ENCODE results near the gene PCDHGA1.
"Not testable (repeated sequence)": the region's sequence is repeated elsewhere in the genome, so short reads cannot be mapped to it uniquely, and the experiment has no call there.

The PCDHGA1 gene

GRCh38 chr5:141322261-141322660, 8.1 kb upstream of the PCDHGA1 start:
- no peak for TF ChIP-seq Cebpa-rat (IDR thresholded peaks at IDR 0.05)
- no peaks in the 10 kb centered on the region for H4K20me1 ChIP-seq
- no peak overlapping the region for H3K4me3 ChIP-seq
- peaks cover 31% of the 10 kb centered on the region for H3K36me3 ChIP-seq
- no peak overlapping the region for H3K4me2 ChIP-seq
- H3K27ac ChIP-seq: no peak overlapping the region
- H3K4me1 ChIP-seq: peaks cover 12% of the 10 kb centered on the region
- H3K27me3 ChIP-seq: no peaks in the 10 kb centered on the region
- no peak overlapping the region for H3K9ac ChIP-seq
- peaks cover 80% of the 10 kb centered on the region for H3K9me3 ChIP-seq

GRCh38 chr5:141326088-141326854, 4.0 kb upstream of the PCDHGA1 start:
- H3K27me3 ChIP-seq: no peaks in the 10 kb centered on the region
- H3K36me3 ChIP-seq: peaks cover 26% of the 10 kb centered on the region
- peak overlapping the region; percentile 69 for H3K4me2 ChIP-seq
- H3K27ac ChIP-seq: peak overlapping the region; percentile 84
- peak overlapping the region; percentile 82 for H3K9ac ChIP-seq
- no peak for TF ChIP-seq Cebpa-rat (IDR thresholded peaks at IDR 0.05)
- no peaks in the 10 kb centered on the region for H4K20me1 ChIP-seq
- peaks cover 9% of the 10 kb centered on the region for H3K4me1 ChIP-seq
- peak overlapping the region; percentile 67 for H3K4me3 ChIP-seq
- peaks cover 81% of the 10 kb centered on the region for H3K9me3 ChIP-seq

GRCh38 chr5:141328231-141328630, 2.1 kb upstream of the PCDHGA1 start:
- peaks cover 6% of the 10 kb centered on the region for H3K4me1 ChIP-seq
- peaks cover 82% of the 10 kb centered on the region for H3K9me3 ChIP-seq
- H4K20me1 ChIP-seq: no peaks in the 10 kb centered on the region
- H3K27me3 ChIP-seq: no peaks in the 10 kb centered on the region
- no peak overlapping the region for H3K27ac ChIP-seq
- H3K9ac ChIP-seq: no peak overlapping the region
- H3K36me3 ChIP-seq: peaks cover 41% of the 10 kb centered on the region
- H3K4me2 ChIP-seq: no peak overlapping the region
- no peak for TF ChIP-seq Cebpa-rat (IDR thresholded peaks at IDR 0.05)
- H3K4me3 ChIP-seq: 0 out of 2 replicates have a peak overlapping the region, but pooled peaks have one; percentile 4

GRCh38 chr5:141332571-141332970, 2.3 kb downstream of the PCDHGA1 start:
- not testable (repeated sequence) for H3K4me3 ChIP-seq, H4K20me1 ChIP-seq
- peaks cover 89% of the 10 kb centered on the region for H3K9me3 ChIP-seq

GRCh38 chr5:141338538-141339306, 8.4 kb downstream of the PCDHGA1 start, which contains the start of gene PCDHGA2:
Gene PCDHGA2, plus strand, starts transcription at chr5:141338760.
- Histone ChIP-seq H3K4me3 (no peak within 1 kb of the TSS), H4K20me1 (no peaks in the 10 kb centered on the region), H3K9me3 (peaks cover 81% of the 10 kb centered on the region), H3K36me3 (0 out of 2 replicates have a peak, but pooled peaks cover 8% of the 10 kb centered on the region), H3K9ac (no peak within 1 kb of the TSS), H3K4me1 (no peaks in the 10 kb centered on the region), H3K4me2 (no peak within 1 kb of the TSS), H3K27me3 (no peaks in the 10 kb centered on the region), H3K27ac (no peak within 1 kb of the TSS)
- TF ChIP-seq Cebpa-rat (IDR thresholded peaks at IDR 0.05): no peak

More at GRCh38 chr5:141332571-141332970, 2.3 kb downstream of the PCDHGA1 start:
- not testable (repeated sequence) for H3K27ac ChIP-seq, H3K4me1 ChIP-seq, H3K27me3 ChIP-seq, H3K9ac ChIP-seq, H3K4me2 ChIP-seq
- peaks cover 34% of the 10 kb centered on the region for H3K36me3 ChIP-seq

GRCh38 chr5:141340781-141341354, 10.6 kb downstream of the PCDHGA1 start:
- H3K27me3 ChIP-seq, H3K4me3 ChIP-seq, H3K9ac ChIP-seq, H4K20me1 ChIP-seq, H3K27ac ChIP-seq, H3K4me1 ChIP-seq, H3K4me2 ChIP-seq: not testable (repeated sequence)
- Histone ChIP-seq H3K36me3 (0 out of 2 replicates have a peak, but pooled peaks cover 12% of the 10 kb centered on the region), H3K9me3 (peaks cover 92% of the 10 kb centered on the region)

GRCh38 chr5:141342773-141343172, 12.5 kb downstream of the PCDHGA1 start:
- no peak for TF ChIP-seq Cebpa-rat (IDR thresholded peaks at IDR 0.05)
- Histone ChIP-seq H3K27me3 (no peaks in the 10 kb centered on the region), H3K27ac (no peak overlapping the region), H3K9me3 (peaks cover 91% of the 10 kb centered on the region), H4K20me1 (no peaks in the 10 kb centered on the region), H3K9ac (no peak overlapping the region), H3K36me3 (0 out of 2 replicates have a peak, but pooled peaks cover 12% of the 10 kb centered on the region), H3K4me2 (no peak overlapping the region), H3K4me3 (no peak overlapping the region), H3K4me1 (no peaks in the 10 kb centered on the region)

GRCh38 chr5:141343242-141343952, 13.1 kb downstream of the PCDHGA1 start, which contains the start of gene PCDHGA3:
Gene PCDHGA3, plus strand, starts transcription at chr5:141343829. Its CDS starts 205 bp downstream, at chr5:141344034.
- Histone ChIP-seq H4K20me1 (no peaks in the 10 kb centered on the region), H3K4me3 (no peak within 1 kb of the TSS), H3K4me2 (no peak within 1 kb of the TSS), H3K9me3 (peaks cover 88% of the 10 kb centered on the region), H3K9ac (no peak within 1 kb of the TSS), H3K27ac (no peak within 1 kb of the TSS), H3K4me1 (no peaks in the 10 kb centered on the region), H3K27me3 (no peaks in the 10 kb centered on the region), H3K36me3 (0 out of 2 replicates have a peak, but pooled peaks cover 12% of the 10 kb centered on the region)
- no peak for TF ChIP-seq Cebpa-rat (IDR thresholded peaks at IDR 0.05)

GRCh38 chr5:141343953-141344463, 13.7 kb downstream of the PCDHGA1 start:
- Histone ChIP-seq H3K4me2 (no peak overlapping the region), H3K4me3 (no peak overlapping the region)

More at GRCh38 chr5:141343953-141344463, 13.7 kb downstream of the PCDHGA1 start:
- no peak overlapping the region for H3K9ac ChIP-seq
- 0 out of 2 replicates have a peak, but pooled peaks cover 10% of the 10 kb centered on the region for H3K36me3 ChIP-seq
- no peak for TF ChIP-seq Cebpa-rat (IDR thresholded peaks at IDR 0.05)
- no peaks in the 10 kb centered on the region for H3K4me1 ChIP-seq
- no peaks in the 10 kb centered on the region for H4K20me1 ChIP-seq
- peaks cover 87% of the 10 kb centered on the region for H3K9me3 ChIP-seq
- H3K27me3 ChIP-seq: no peaks in the 10 kb centered on the region
- no peak overlapping the region for H3K27ac ChIP-seq

All from BLaER1 (cell line).